CD4-positive, alpha-beta T cell (primary cell): ENCODE data around the gene PRSS56. TPM values are rescaled to one million over a fixed set of nuclear protein-coding genes. Genes with fewer than 3 reads are reported as not detected.
"Not testable (repeated sequence)": the region's sequence is repeated elsewhere in the genome, so short reads cannot be mapped to it uniquely, and the experiment has no call there.

Experiments
- ATAC-seq: fragments of 200-7000 bp; cut with Tn5 transposase; one replicate; pipeline ENCODE4 v1.10.0; 2022; ENCODE audit warnings: mild to moderate bottlenecking; ENCODE audit not compliant: poor library complexity
- CTCF ChIA-PET: fragments of 350-600 bp; sonication (Branson Sonifier 250); formaldehyde crosslinking; loops from one replicate; lab custom pipeline; 2021; ENCODE audit warnings: antibody characterized with exemption, inconsistent platforms; lab: Charles Lee
- POLR2A ChIA-PET: fragments of 350-600 bp; sonication (Branson Sonifier 250); formaldehyde crosslinking; loops from one replicate; lab custom pipeline; 2021; ENCODE audit warnings: antibody characterized with exemption, inconsistent platforms; lab: Charles Lee
- DNase-seq, 14 experiments: peaks; one replicate each; pipeline ENCODE4 v3.0.0-alpha.2; 2013 to 2020; ENCODE audit warnings: mixed read lengths in 2 of 14
- H3K27ac ChIP-seq, 2 donors: one replicate each; pipeline versions ENCODE4 v1.5.1 to v1.7.0; 2013; ENCODE audit warnings: low read length in 2 of 2, low read depth in 1 of 2, mild to moderate bottlenecking in 1 of 2
- H3K27me3 ChIP-seq, 2 experiments: 1 replicate in 1 of 2; 2 replicates in 1 of 2; pipeline versions ENCODE4 v1.6.1 to v1.7.0; 2013; ENCODE audit warnings: low read length in 2 of 2, control low read depth in 1 of 2, mild to moderate bottlenecking in 1 of 2, moderate library complexity in 1 of 2; ENCODE audit not compliant: insufficient read depth in 2 of 2, control insufficient read depth in 1 of 2
- H3K36me3 ChIP-seq: one replicate; pipeline ENCODE4 v1.6.1; 2013; ENCODE audit warnings: low read length, control low read depth; ENCODE audit not compliant: insufficient read depth
- H3K4me1 ChIP-seq: one replicate; pipeline ENCODE4 v1.6.1; 2013; ENCODE audit warnings: low read length, control low read depth; ENCODE audit not compliant: insufficient read depth
- H3K4me3 ChIP-seq: one replicate; pipeline ENCODE4 v1.5.1; 2013; ENCODE audit warnings: mild to moderate bottlenecking, low read length, moderate library complexity
- H3K9me3 ChIP-seq, 2 experiments: 1 replicate in 1 of 2; 2 replicates in 1 of 2; pipeline versions ENCODE4 v1.6.1 to v1.7.0; 2013; ENCODE audit warnings: low read length in 2 of 2, mild to moderate bottlenecking in 2 of 2, control low read depth in 1 of 2, moderate library complexity in 1 of 2; ENCODE audit not compliant: control insufficient read depth in 1 of 2, insufficient read depth in 1 of 2
- H3K27ac Mint-ChIP-seq: one replicate; pipeline ENCODE4 v1.8.0; 2020; ENCODE audit warnings: mixed read lengths
- H3K27me3 Mint-ChIP-seq: one replicate; pipeline ENCODE4 v1.8.0; 2021; ENCODE audit warnings: mixed read lengths
- H3K36me3 Mint-ChIP-seq: one replicate; pipeline ENCODE4 v1.8.0; 2021; ENCODE audit warnings: low read depth, mixed read lengths
- H3K4me1 Mint-ChIP-seq: one replicate; pipeline ENCODE4 v1.8.0; 2021; ENCODE audit warnings: low read depth, mixed read lengths
- H3K4me3 Mint-ChIP-seq: one replicate; pipeline ENCODE4 v1.8.0; 2020; ENCODE audit warnings: mild to moderate bottlenecking, mixed read lengths
- H3K9me3 Mint-ChIP-seq: one replicate; pipeline ENCODE4 v1.8.0; 2020; ENCODE audit warnings: mixed read lengths
- CTCF ChIP-seq: fragments of 200-600 bp; IDR thresholded peaks from one replicate; pipeline ENCODE4 v1.8.0; 2022; ENCODE audit warnings: antibody characterized with exemption, mild to moderate bottlenecking
- intact Hi-C, 2 experiments: fragments of 100-400 bp; cut with DNase I in 1 of 2; cut with micrococcal nuclease in 1 of 2; formaldehyde crosslinking; loops; one replicate each; pipeline versions ENCODE4 v1.15.1 to v1.9.0; 2023 to 2025; cut with DNase I, micrococcal nuclease
- total RNA-seq, 174 experiments: library from RNA in 2 of 174; stranded (reverse) in 2 of 174; gene quantifications; one replicate each; pipeline ENCODE4 v1.2.3 and lab custom pipeline; 2021 to 2026

The PRSS56 gene
- total RNA-seq, 2 experiments from 2014 or later: not detected

GRCh38 chr2:232568161-232568560, 48.0 kb downstream of the PRSS56 start:
- no peaks in the 10 kb centered on the region for H3K4me1 ChIP-seq
- POLR2A ChIA-PET: interaction anchor here (1.1 kb wide), 1 partner anchor 18 kb away, joined by 3 read pairs; the partner anchor contains the start of gene TIGD1
- H3K36me3 ChIP-seq: peaks cover 77% of the 10 kb centered on the region
- no peaks in the 10 kb centered on the region for H3K27me3 Mint-ChIP-seq
- no peak overlapping the region for H3K4me3 Mint-ChIP-seq
- H3K27me3 ChIP-seq: no peaks in the 10 kb centered on the region
- peaks cover 99% of the 10 kb centered on the region for H3K36me3 Mint-ChIP-seq
- CTCF ChIA-PET: no interaction called here
- H3K27ac ChIP-seq: no peak overlapping the region
- no peaks in the 10 kb centered on the region for H3K9me3 ChIP-seq
- ATAC-seq (no peak), DNase-seq (no peak)
- no peaks in the 10 kb centered on the region for H3K4me1 Mint-ChIP-seq
- no peak overlapping the region for H3K4me3 ChIP-seq
- H3K9me3 Mint-ChIP-seq: no peaks in the 10 kb centered on the region
- no peak for TF ChIP-seq CTCF
- no peak overlapping the region for H3K27ac Mint-ChIP-seq
- intact Hi-C loops: no loop called here

- Mint-ChIP-seq H3K27me3 (no peaks in the 10 kb centered on the region), H3K4me1 (no peaks in the 10 kb centered on the region), H3K9me3 (no peaks in the 10 kb centered on the region), H3K36me3 (peaks cover 98% of the 10 kb centered on the region), H3K4me3 (no peak overlapping the region), H3K27ac (no peak overlapping the region)
- intact Hi-C loops: no loop called here
- Histone ChIP-seq H3K27ac (no peak overlapping the region), H3K4me3 (no peak overlapping the region), H3K36me3 (peaks cover 78% of the 10 kb centered on the region), H3K4me1 (no peaks in the 10 kb centered on the region), H3K27me3 (no peaks in the 10 kb centered on the region), H3K9me3 (no peaks in the 10 kb centered on the region)
- POLR2A ChIA-PET: no interaction called here
- TF ChIP-seq CTCF: no peak
- DNase-seq (no peak), ATAC-seq (no peak)
- CTCF ChIA-PET: interaction anchor here (0.5 kb wide), 1 partner anchor 38 kb away, joined by 4 read pairs; no protein-coding TSS in a partner anchor
Observed at GRCh38 chr2:232569541-232569940, 49.4 kb downstream of the PRSS56 start.

- ATAC-seq, H3K9me3 Mint-ChIP-seq, H3K9me3 ChIP-seq, intact Hi-C loops, H3K27ac ChIP-seq, H3K4me3 ChIP-seq, DNase-seq, H3K27me3 Mint-ChIP-seq, H3K4me1 Mint-ChIP-seq, CTCF ChIA-PET, H3K27me3 ChIP-seq, H3K27ac Mint-ChIP-seq, H3K4me3 Mint-ChIP-seq, H3K4me1 ChIP-seq: not testable (repeated sequence)
- POLR2A ChIA-PET: interaction anchor here (0.5 to 1.3 kb wide), 2 partner anchors 20 to 25 kb away, joined by 3 to 4 read pairs; no protein-coding TSS in a partner anchor
- H3K36me3 Mint-ChIP-seq: peaks cover 98% of the 10 kb centered on the region
- peaks cover 79% of the 10 kb centered on the region for H3K36me3 ChIP-seq
Observed at GRCh38 chr2:232570481-232570880, 50.3 kb downstream of the PRSS56 start.

- no peak overlapping the region for H3K4me3 ChIP-seq
- DNase-seq (no peak), ATAC-seq (no peak)
- H3K27me3 ChIP-seq: no peaks in the 10 kb centered on the region
- Mint-ChIP-seq H3K4me1 (no peaks in the 10 kb centered on the region), H3K9me3 (no peaks in the 10 kb centered on the region), H3K27me3 (no peaks in the 10 kb centered on the region), H3K4me3 (no peak overlapping the region), H3K27ac (no peak overlapping the region), H3K36me3 (peaks cover 96% of the 10 kb centered on the region)
- H3K36me3 ChIP-seq: peaks cover 76% of the 10 kb centered on the region
- ChIA-PET POLR2A (interaction anchor here (0.5 to 1.3 kb wide), 2 partner anchors 20 to 25 kb away, joined by 3 to 4 read pairs; no protein-coding TSS in a partner anchor), CTCF (no interaction called here)
- no peaks in the 10 kb centered on the region for H3K9me3 ChIP-seq
- H3K4me1 ChIP-seq: no peaks in the 10 kb centered on the region
- no peak for TF ChIP-seq CTCF
- H3K27ac ChIP-seq: no peak overlapping the region
- intact Hi-C loops: no loop called here
Observed at GRCh38 chr2:232571026-232571474, 50.9 kb downstream of the PRSS56 start.
